ENCODE measurements around the gene HRH2.

HRH2 gene

DNA sequence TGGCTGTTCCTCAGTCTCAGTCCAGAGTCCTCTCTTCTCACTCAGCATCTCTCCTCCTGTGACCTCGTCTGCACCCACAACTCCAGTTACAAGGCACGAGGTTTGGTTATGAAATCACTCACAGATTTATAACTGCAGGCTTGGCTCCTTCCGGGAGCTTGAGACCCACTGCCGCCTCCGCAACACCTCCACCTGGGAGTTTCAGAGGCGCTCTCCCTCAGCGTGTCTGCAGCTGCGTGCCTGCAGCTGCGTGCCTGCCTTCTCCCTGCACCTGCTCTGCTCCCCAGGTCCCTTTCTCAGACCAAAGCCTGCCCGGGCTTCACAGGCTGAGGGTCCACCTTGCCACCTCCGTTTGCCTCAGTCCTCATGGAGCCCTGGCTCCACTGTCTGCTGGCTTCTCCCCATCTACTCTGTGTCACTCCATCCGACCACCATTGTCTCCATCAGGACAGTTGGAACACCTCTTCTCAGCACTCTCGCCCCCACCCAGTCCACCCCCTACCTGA is 51.5 kb downstream of the HRH2 start:
- no peak for DNase-seq
- Histone ChIP-seq H3K9me3 (ENCODE audit: control extremely low read depth in 1 of 5, control insufficient read depth in 4 of 5, insufficient read depth in 2 of 5, low read depth in 1 of 5, low read length in 4 of 5) (peaks cover 0 to 6% (median 0%) of the 10 kb centered on the region in 5 experiments), H3K27me3 (replicated peaks in 2 of 5; ENCODE audit: control insufficient read depth in 4 of 5, insufficient read depth in 5 of 5, low read length in 4 of 5) (no peaks in the 10 kb centered on the region), H3K4me3 (ENCODE audit: control insufficient read depth in 1 of 7, extremely low read depth in 1 of 7, insufficient read depth in 4 of 7, low read depth in 2 of 7, low read length in 6 of 7) (no peak overlapping the region), H3K36me3 (ENCODE audit: control insufficient read depth in 4 of 4, insufficient read depth in 4 of 4, low read length in 3 of 4) (peaks cover 0 to 33% (median 0%) of the 10 kb centered on the region in 4 experiments), H3K27ac (ENCODE audit: insufficient read depth in 1 of 2, low read depth in 1 of 2, low read length in 2 of 2, poor library complexity in 1 of 2, severe bottlenecking in 2 of 2) (no peak overlapping the region), H3K4me1 (ENCODE audit: control extremely low read depth in 1 of 4, control insufficient read depth in 4 of 4, insufficient read depth in 4 of 4, low read length in 3 of 4) (no peaks in the 10 kb centered on the region)
- CTCF ChIA-PET = interaction anchor here (2.4 kb wide), 1 partner anchor 10 kb away, joined by 8 read pairs; no protein-coding TSS in a partner anchor
- 93% methylated on average over 11 of the region's 13 CpGs for WGBS (ENCODE audit: insufficient coverage)
- POLR2A ChIA-PET = no interaction called here

GRCh38 chr5:175710326-175710725 is 52.5 kb downstream of the HRH2 start:
- no peaks in the 10 kb centered on the region for H3K27me3 ChIP-seq (replicated peaks in 2 of 5; ENCODE audit: control insufficient read depth in 4 of 5, insufficient read depth in 5 of 5, low read length in 4 of 5)
- WGBS (ENCODE audit: insufficient coverage) = 100% methylated on average over 2 of the region's 6 CpGs
- no peak for DNase-seq
- H3K36me3 ChIP-seq (ENCODE audit: control insufficient read depth in 4 of 4, insufficient read depth in 4 of 4, low read length in 3 of 4) = peaks cover 0 to 33% (median 0%) of the 10 kb centered on the region in 4 experiments
- ChIA-PET CTCF (interaction anchor here (0.9 to 3.1 kb wide), 3 partner anchors 9 to 176 kb away, joined by 3 to 11 read pairs (median 8); no protein-coding TSS in a partner anchor), POLR2A (no interaction called here)
- no peak overlapping the region for H3K27ac ChIP-seq (ENCODE audit: insufficient read depth in 1 of 2, low read depth in 1 of 2, low read length in 2 of 2, poor library complexity in 1 of 2, severe bottlenecking in 2 of 2)
- no peak overlapping the region for H3K4me3 ChIP-seq (ENCODE audit: control insufficient read depth in 1 of 7, extremely low read depth in 1 of 7, insufficient read depth in 4 of 7, low read depth in 2 of 7, low read length in 6 of 7)
- peaks cover 0 to 7% (median 0%) of the 10 kb centered on the region in 5 experiments for H3K9me3 ChIP-seq (ENCODE audit: control extremely low read depth in 1 of 5, control insufficient read depth in 4 of 5, insufficient read depth in 2 of 5, low read depth in 1 of 5, low read length in 4 of 5)
- no peaks in the 10 kb centered on the region for H3K4me1 ChIP-seq (ENCODE audit: control extremely low read depth in 1 of 4, control insufficient read depth in 4 of 4, insufficient read depth in 4 of 4, low read length in 3 of 4)

GRCh38 chr5:175711031-175711430 is 53.2 kb downstream of the HRH2 start:
- CTCF ChIA-PET = interaction anchor here (2.4 to 3.1 kb wide), 2 partner anchors 8 to 177 kb away, joined by 8 to 11 read pairs; no protein-coding TSS in a partner anchor
- POLR2A ChIA-PET = no interaction called here
- 94% methylated on average over 3 of the region's 5 CpGs for WGBS (ENCODE audit: insufficient coverage)
- Histone ChIP-seq H3K27ac (ENCODE audit: insufficient read depth in 1 of 2, low read depth in 1 of 2, low read length in 2 of 2, poor library complexity in 1 of 2, severe bottlenecking in 2 of 2) (no peak overlapping the region), H3K4me3 (ENCODE audit: control insufficient read depth in 1 of 7, extremely low read depth in 1 of 7, insufficient read depth in 4 of 7, low read depth in 2 of 7, low read length in 6 of 7) (no peak overlapping the region), H3K36me3 (ENCODE audit: control insufficient read depth in 4 of 4, insufficient read depth in 4 of 4, low read length in 3 of 4) (peaks cover 0 to 33% (median 0%) of the 10 kb centered on the region in 4 experiments), H3K9me3 (ENCODE audit: control extremely low read depth in 1 of 5, control insufficient read depth in 4 of 5, insufficient read depth in 2 of 5, low read depth in 1 of 5, low read length in 4 of 5) (peaks cover 0 to 7% (median 0%) of the 10 kb centered on the region in 5 experiments), H3K4me1 (ENCODE audit: control extremely low read depth in 1 of 4, control insufficient read depth in 4 of 4, insufficient read depth in 4 of 4, low read length in 3 of 4) (no peaks in the 10 kb centered on the region), H3K27me3 (replicated peaks in 2 of 5; ENCODE audit: control insufficient read depth in 4 of 5, insufficient read depth in 5 of 5, low read length in 4 of 5) (peaks cover 0 to 2% (median 0%) of the 10 kb centered on the region in 5 experiments)
- no peak for DNase-seq

- no peak for DNase-seq
- H3K27me3 ChIP-seq (replicated peaks in 2 of 5; ENCODE audit: control insufficient read depth in 4 of 5, insufficient read depth in 5 of 5, low read length in 4 of 5) = peaks cover 0 to 2% (median 0%) of the 10 kb centered on the region in 5 experiments
- peaks cover 0 to 13% (median 4%) of the 10 kb centered on the region in 5 experiments for H3K9me3 ChIP-seq (ENCODE audit: control extremely low read depth in 1 of 5, control insufficient read depth in 4 of 5, insufficient read depth in 2 of 5, low read depth in 1 of 5, low read length in 4 of 5)
- H3K27ac ChIP-seq (ENCODE audit: insufficient read depth in 1 of 2, low read depth in 1 of 2, low read length in 2 of 2, poor library complexity in 1 of 2, severe bottlenecking in 2 of 2) = no peak overlapping the region
- no peaks in the 10 kb centered on the region for H3K4me1 ChIP-seq (ENCODE audit: control extremely low read depth in 1 of 4, control insufficient read depth in 4 of 4, insufficient read depth in 4 of 4, low read length in 3 of 4)
- WGBS (ENCODE audit: insufficient coverage) = 95% methylated on average over 16 of the region's 20 CpGs
- ChIA-PET POLR2A (no interaction called here), CTCF (interaction anchor here (3.1 kb wide), 1 partner anchor 177 kb away, joined by 11 read pairs; no protein-coding TSS in a partner anchor)
- H3K4me3 ChIP-seq (ENCODE audit: control insufficient read depth in 1 of 7, extremely low read depth in 1 of 7, insufficient read depth in 4 of 7, low read depth in 2 of 7, low read length in 6 of 7) = no peak overlapping the region
- H3K36me3 ChIP-seq (ENCODE audit: control insufficient read depth in 4 of 4, insufficient read depth in 4 of 4, low read length in 3 of 4) = peaks cover 0 to 29% (median 0%) of the 10 kb centered on the region in 4 experiments
These were observed 53.8 kb downstream of the HRH2 start for GRCh38 chr5:175711472-175712312.

DNA sequence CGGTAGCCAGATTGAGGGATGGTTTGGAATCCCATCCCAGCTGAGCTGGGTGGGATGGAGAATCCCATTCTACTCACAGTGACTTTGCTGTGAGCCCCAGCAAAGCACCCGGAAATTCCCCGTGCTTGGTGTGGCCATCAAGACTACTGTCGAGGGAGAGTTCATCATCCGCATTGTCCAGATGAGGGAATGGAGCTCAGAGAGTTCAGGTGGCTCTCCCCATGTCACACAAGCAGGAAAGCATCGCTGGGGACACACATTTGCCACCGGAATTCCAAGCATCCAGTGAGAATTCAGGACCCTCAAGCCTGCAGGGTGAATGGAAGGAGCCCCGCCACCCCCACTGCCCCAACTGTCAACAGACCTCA is 54.4 kb downstream of the HRH2 start:
- no peak for DNase-seq
- Histone ChIP-seq H3K4me1 (ENCODE audit: control extremely low read depth in 1 of 4, control insufficient read depth in 4 of 4, insufficient read depth in 4 of 4, low read length in 3 of 4) (no peaks in the 10 kb centered on the region), H3K36me3 (ENCODE audit: control insufficient read depth in 4 of 4, insufficient read depth in 4 of 4, low read length in 3 of 4) (peaks cover 0 to 26% (median 0%) of the 10 kb centered on the region in 4 experiments), H3K27ac (ENCODE audit: insufficient read depth in 1 of 2, low read depth in 1 of 2, low read length in 2 of 2, poor library complexity in 1 of 2, severe bottlenecking in 2 of 2) (no peak overlapping the region), H3K27me3 (replicated peaks in 2 of 5; ENCODE audit: control insufficient read depth in 4 of 5, insufficient read depth in 5 of 5, low read length in 4 of 5) (peaks cover 0 to 3% (median 0%) of the 10 kb centered on the region in 5 experiments), H3K4me3 (ENCODE audit: control insufficient read depth in 1 of 7, extremely low read depth in 1 of 7, insufficient read depth in 4 of 7, low read depth in 2 of 7, low read length in 6 of 7) (no peak overlapping the region), H3K9me3 (ENCODE audit: control extremely low read depth in 1 of 5, control insufficient read depth in 4 of 5, insufficient read depth in 2 of 5, low read depth in 1 of 5, low read length in 4 of 5) (peaks cover 4 to 16% (median 5%) of the 10 kb centered on the region in 5 experiments)
- ChIA-PET CTCF (interaction anchor here (2.0 to 3.1 kb wide), 2 partner anchors 11 to 178 kb away, joined by 4 to 11 read pairs; no protein-coding TSS in a partner anchor), POLR2A (no interaction called here)
- WGBS (ENCODE audit: insufficient coverage) = 92% methylated on average over 7 of the region's 8 CpGs

DNA sequence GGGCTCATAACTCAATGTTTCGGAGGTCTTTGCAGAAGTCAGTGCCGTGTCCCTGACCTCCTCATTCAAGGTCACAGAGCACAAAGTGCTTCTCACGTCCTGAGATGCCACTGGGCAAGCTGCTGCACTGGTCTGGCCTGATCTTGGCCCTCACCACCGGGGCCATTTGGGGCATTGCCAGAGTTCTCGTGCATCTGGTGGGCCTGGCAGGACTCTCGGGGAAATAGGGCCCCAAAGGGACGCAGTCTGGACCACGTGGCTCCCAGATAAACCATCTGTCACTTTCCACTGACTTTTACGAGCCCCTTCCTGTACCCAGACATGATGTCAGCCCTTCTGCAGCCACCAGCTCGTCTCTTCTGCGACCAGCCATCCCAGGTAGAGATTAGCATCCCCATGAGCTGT is 54.8 kb downstream of the HRH2 start:
- POLR2A ChIA-PET = no interaction called here
- Histone ChIP-seq H3K4me1 (ENCODE audit: control extremely low read depth in 1 of 4, control insufficient read depth in 4 of 4, insufficient read depth in 4 of 4, low read length in 3 of 4) (no peaks in the 10 kb centered on the region), H3K4me3 (ENCODE audit: control insufficient read depth in 1 of 7, extremely low read depth in 1 of 7, insufficient read depth in 4 of 7, low read depth in 2 of 7, low read length in 6 of 7) (no peak overlapping the region), H3K27me3 (replicated peaks in 2 of 5; ENCODE audit: control insufficient read depth in 4 of 5, insufficient read depth in 5 of 5, low read length in 4 of 5) (peaks cover 0 to 4% (median 0%) of the 10 kb centered on the region in 5 experiments), H3K9me3 (ENCODE audit: control extremely low read depth in 1 of 5, control insufficient read depth in 4 of 5, insufficient read depth in 2 of 5, low read depth in 1 of 5, low read length in 4 of 5) (peaks cover 4 to 16% (median 5%) of the 10 kb centered on the region in 5 experiments), H3K36me3 (ENCODE audit: control insufficient read depth in 4 of 4, insufficient read depth in 4 of 4, low read length in 3 of 4) (peaks cover 0 to 25% (median 0%) of the 10 kb centered on the region in 4 experiments), H3K27ac (ENCODE audit: insufficient read depth in 1 of 2, low read depth in 1 of 2, low read length in 2 of 2, poor library complexity in 1 of 2, severe bottlenecking in 2 of 2) (no peak overlapping the region)
- CTCF ChIA-PET = interaction anchor here (1.0 to 3.1 kb wide), 3 partner anchors 11 to 178 kb away, joined by 3 to 11 read pairs (median 4); no protein-coding TSS in a partner anchor
- WGBS (ENCODE audit: insufficient coverage) = 69% methylated on average over 7 of the region's 11 CpGs
- DNase-seq = no peak

All from common myeloid progenitor, CD34-positive (primary cell).